HepG2 (cell line): ENCODE results near the gene PPM1M. TPM values are rescaled to one million over a fixed set of nuclear protein-coding genes. Genes with fewer than 3 reads are reported as not detected.

Experiments used
- ARNT ChIP-seq: fragments of 450-650 bp; IDR thresholded peaks from 2 replicates; pipeline ENCODE4 v1.6.1; 2017
- ATF7 ChIP-seq, 2 experiments: fragments of 450-650 bp in 1 of 2; sonication (generic) in 1 of 2; formaldehyde crosslinking in 1 of 2; IDR thresholded peaks; 2 replicates each; pipeline versions ENCODE4 v1.4.0 to v1.6.1; 2016 to 2020; ENCODE audit warnings: antibody characterized with exemption in 1 of 2, mild to moderate bottlenecking in 1 of 2, missing genetic modification reagents in 1 of 2
- FOXM1 ChIP-seq: sonication (generic); formaldehyde crosslinking; IDR thresholded peaks from 2 replicates; pipeline ENCODE4 v1.5.0; 2020; ENCODE audit warnings: missing genetic modification reagents
- KDM1A ChIP-seq: IDR thresholded peaks from 2 replicates; pipeline ENCODE4 v1.6.1; 2016; ENCODE audit warnings: missing compliant biosample characterization
- LBX2 ChIP-seq: sonication (generic); formaldehyde crosslinking; IDR thresholded peaks from 2 replicates; pipeline ENCODE4 v1.5.0; 2020; ENCODE audit warnings: missing genetic modification reagents, mild to moderate bottlenecking, borderline replicate concordance
- REXO4 ChIP-seq: sonication (generic); formaldehyde crosslinking; IDR thresholded peaks from 2 replicates; pipeline ENCODE4 v1.8.0; 2022; ENCODE audit warnings: missing genetic modification reagents, mild to moderate bottlenecking, borderline replicate concordance
- RFX5 ChIP-seq: IDR thresholded peaks from 2 replicates; pipeline ENCODE4 v1.6.1; 2011; ENCODE audit warnings: low read depth, low read length, improper control_type of control experiment
- TFDP2 ChIP-seq: sonication (generic); formaldehyde crosslinking; IDR thresholded peaks from 2 replicates; pipeline ENCODE4 v1.4.0; 2020; ENCODE audit warnings: missing genetic modification reagents
- UBTF ChIP-seq: sonication (generic); formaldehyde crosslinking; IDR thresholded peaks from 2 replicates; pipeline ENCODE4 v1.4.0; 2020; ENCODE audit warnings: mild to moderate bottlenecking, missing genetic modification reagents
- ZNF230 ChIP-seq: sonication (generic); formaldehyde crosslinking; IDR thresholded peaks from 2 replicates; pipeline ENCODE4 v1.4.0; 2020; ENCODE audit warnings: mild to moderate bottlenecking, missing genetic modification reagents
- ZNF232 ChIP-seq: sonication (generic); formaldehyde crosslinking; IDR thresholded peaks from 2 replicates; pipeline ENCODE4 v1.4.0; 2020; ENCODE audit warnings: missing genetic modification reagents, borderline replicate concordance
- ZNF318 ChIP-seq: sonication (generic); formaldehyde crosslinking; IDR thresholded peaks from 2 replicates; pipeline ENCODE4 v1.4.0; 2020; ENCODE audit warnings: mild to moderate bottlenecking, missing genetic modification reagents
- ZNF354B ChIP-seq: sonication (generic); formaldehyde crosslinking; IDR thresholded peaks from 2 replicates; pipeline ENCODE4 v1.8.0; 2022; ENCODE audit warnings: mild to moderate bottlenecking, missing genetic modification reagents
- ZNF629 ChIP-seq: sonication (generic); formaldehyde crosslinking; conservative IDR thresholded peaks from 2 replicates; pipeline ENCODE4 v1.5.0; 2020; ENCODE audit warnings: missing genetic modification reagents
- ZNF672 ChIP-seq: sonication (generic); formaldehyde crosslinking; IDR thresholded peaks from 2 replicates; pipeline ENCODE4 v1.8.1; 2022; ENCODE audit warnings: missing genetic modification reagents
- ZNF768 ChIP-seq: sonication (generic); formaldehyde crosslinking; IDR thresholded peaks from 2 replicates; pipeline ENCODE4 v1.4.0; 2020; ENCODE audit warnings: missing genetic modification reagents
- polyA plus RNA-seq, 8 experiments: library from polyadenylated mRNA; depleted of rRNA in 3 of 8; stranded (reverse) in 7 of 8; unstranded in 1 of 8; fragments of >200 nt; fragmentation: Illumina TruSeq in 4 of 8; extraction: Trizol in 4 of 8; gene quantifications; 2 replicates each; pipeline versions ENCODE4 v1.2.1 to v1.2.3, GENCODE V29; 2011 to 2016; ENCODE audit warnings: low read depth in 4 of 8, missing spikeins in 1 of 8, mixed read lengths in 1 of 8; ENCODE audit not compliant: insufficient read depth in 1 of 8
- total RNA-seq, 5 experiments: library from RNA; depleted of rRNA; stranded (reverse); fragments of >200 nt; fragmentation: Illumina TruSeq; extraction: Trizol; gene quantifications; 2 replicates each; pipeline ENCODE4 v1.2.3, GENCODE V29; 2016; ENCODE audit warnings: low read depth in 1 of 5

PPM1M gene
- total and polyA plus RNA-seq, 2 of the 13 experiments (the other 11 are each of a cell fraction or from before 2014, with no cell fraction given): 2.5 to 5.9 TPM

GRCh38 chr3:52245322-52246263 is at the start of gene PPM1M (continued):
- TF ChIP-seq ZNF318 (CRISPR knock-in tag) (0 out of 2 replicates have a peak, but pooled peaks have one; percentile 47), ATF7 (IDR thresholded peaks at IDR 0.05) (no peak), ATF7 (CRISPR knock-in tag; IDR thresholded peaks at IDR 0.05) (no peak), TFDP2 (CRISPR knock-in tag) (peak; percentile 38), ZNF768 (0 out of 2 replicates have a peak, but pooled peaks have one; percentile 10), UBTF (CRISPR knock-in tag) (peak; percentile 45; the same call in 1 of the 2 replicates), LBX2 (CRISPR knock-in tag) (peak; percentile 96; the same call in 1 of the 2 replicates), ZNF672 (peak; percentile 99), ARNT (no peak), ZNF354B (CRISPR knock-in tag) (0 out of 2 replicates have a peak, but pooled peaks have one; percentile 63), KDM1A (0 out of 2 replicates have a peak, but pooled peaks have one; percentile 42), FOXM1 (CRISPR knock-in tag) (0 out of 2 replicates have a peak, but pooled peaks have one; percentile 47), REXO4 (CRISPR knock-in tag) (0 out of 2 replicates have a peak, but pooled peaks have one; percentile 56), ZNF629 (CRISPR knock-in tag) (peak; percentile 92), ZNF232 (CRISPR knock-in tag) (0 out of 2 replicates have a peak, but pooled peaks have one; percentile 54), RFX5 (no peak), ZNF230 (peak; percentile 86; the same call in 1 of the 2 replicates)
